Mammary epithelial cell (primary cell): ENCODE results near the gene BEND6.

Experiments
- CTCF ChIP-seq, 2 donors: IDR thresholded peaks in 1 of 2; conservative IDR thresholded peaks in 1 of 2; 2 replicates each; pipeline ENCODE4 v1.5.1; 2011 to 2012; ENCODE audit warnings: inconsistent platforms in 2 of 2, low read length in 2 of 2, mild to moderate bottlenecking in 2 of 2, control low read depth in 1 of 2, low read depth in 1 of 2; ENCODE audit not compliant: insufficient read depth in 1 of 2; ENCODE audit errors: extremely low read depth in 1 of 2
- EZH2 ChIP-seq: IDR thresholded peaks from 2 replicates; pipeline ENCODE4 v1.6.1; 2012; ENCODE audit warnings: low read length, inconsistent platforms, borderline replicate concordance

GRCh38 chr6:56959938-56960337, 5.0 kb downstream of the BEND6 start:
- no peak for TF ChIP-seq CTCF (conservative IDR thresholded peaks at IDR 0.05 in 1 of 2, IDR thresholded peaks at IDR 0.05 in 1 of 2; ENCODE audit: extremely low read depth in 1 of 2, insufficient read depth in 1 of 2, low read depth in 1 of 2, low read length in 2 of 2)
- TF ChIP-seq EZH2 = no peak
